Uterus (tissue), 4 donors: ENCODE data around the gene ATP6V1C2. TPM values are rescaled to one million over a fixed set of nuclear protein-coding genes. Genes with fewer than 3 reads are reported as not detected.

Source experiments
- DNase-seq, 2 donors: peaks; one replicate each; pipeline ENCODE4 v3.0.0-alpha.2; 2019 to 2020
- H3K27ac ChIP-seq, 2 donors: fragments of 200-600 bp; sonication (generic); 1 replicate in 1 of 2; 2 replicates in 1 of 2; pipeline ENCODE4 v1.5.1; 2016 to 2018
- H3K27me3 ChIP-seq, 2 donors: fragments of 200-600 bp; sonication (generic); one replicate each; pipeline ENCODE4 v1.5.1; 2018 to 2019; ENCODE audit warnings: control low read depth in 1 of 2
- H3K36me3 ChIP-seq, 2 donors: fragments of 200-600 bp; sonication (generic); one replicate each; pipeline ENCODE4 v1.5.1; 2019; ENCODE audit warnings: control low read depth in 1 of 2
- H3K4me1 ChIP-seq, 2 donors: fragments of 200-600 bp; sonication (generic); one replicate each; pipeline ENCODE4 v1.5.1; 2018 to 2019; ENCODE audit warnings: control low read depth in 1 of 2
- H3K4me3 ChIP-seq, 2 donors: fragments of 200-600 bp; sonication (generic); 1 replicate in 1 of 2; 2 replicates in 1 of 2; pipeline ENCODE4 v1.5.1; 2018 to 2019; ENCODE audit warnings: mild to moderate bottlenecking in 1 of 2
- H3K9me3 ChIP-seq, 2 donors: fragments of 200-600 bp; sonication (generic); one replicate each; pipeline ENCODE4 v1.5.1; 2019; ENCODE audit warnings: control low read depth in 1 of 2
- CTCF ChIP-seq, 4 experiments: fragments of 200-600 bp in 2 of 4; fragments of 450-650 bp in 2 of 4; sonication (generic) in 2 of 4; IDR thresholded peaks; one replicate each; pipeline ENCODE4 v1.5.1; 2016 to 2019; ENCODE audit warnings: antibody characterized with exemption in 4 of 4, mild to moderate bottlenecking in 2 of 4, moderate library complexity in 1 of 4
- POLR2A ChIP-seq, 2 donors: fragments of 450-650 bp; IDR thresholded peaks; one replicate each; pipeline ENCODE4 v1.6.1; 2016; ENCODE audit warnings: antibody characterized with exemption in 2 of 2, mild to moderate bottlenecking in 1 of 2, moderate library complexity in 1 of 2
- intact Hi-C: fragments of 100-400 bp; cut with DNase I; formaldehyde crosslinking; loops from one replicate; pipeline ENCODE4 v1.15.1; 2023; ENCODE audit warnings: low total_unique reads
- total RNA-seq, 4 donors: library from RNA; depleted of rRNA in 3 of 4; stranded (reverse); fragments of >200 nt in 3 of 4; gene quantifications; one replicate each; pipeline versions ENCODE4 v1.1.0 to v1.2.4, GENCODE V29; 2014 to 2023
- donor health status: DM: yes; HTN: yes; CAD: no.

Gene ATP6V1C2
- total RNA-seq, 4 donors from 2014 or later: 0.26 to 3.6 (median 0.61) TPM; not detected in 1

DNA sequence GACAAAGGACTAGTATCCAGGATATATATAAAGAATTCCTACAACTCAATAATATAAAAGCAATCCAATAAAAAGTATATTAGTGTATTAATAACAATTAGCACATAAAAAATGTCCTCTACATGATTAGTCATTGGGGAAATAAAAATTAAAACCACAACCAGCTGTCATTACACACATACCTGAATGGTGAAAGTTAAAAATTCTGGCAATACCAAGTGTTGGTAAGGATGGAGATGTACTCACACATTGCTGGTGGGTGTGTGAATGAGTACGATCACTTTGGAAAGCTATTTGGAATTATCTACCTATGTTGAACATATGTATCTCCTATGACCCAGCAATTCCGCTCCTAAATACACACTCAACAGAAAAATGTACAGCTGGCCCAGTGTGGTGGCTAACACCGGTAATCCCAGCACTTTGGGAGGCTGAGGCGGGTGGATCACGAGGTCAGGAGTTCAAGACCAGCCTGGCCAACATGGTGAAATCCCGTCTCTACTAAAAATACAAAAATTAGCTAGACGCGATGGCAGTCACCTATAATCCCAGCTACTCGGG lies 17.3 kb upstream of the ATP6V1C2 start:
- H3K9me3 ChIP-seq: no peaks in the 10 kb centered on the region
- H3K4me1 ChIP-seq: no peaks in the 10 kb centered on the region
- no peak overlapping the region for H3K4me3 ChIP-seq
- intact Hi-C loops: no loop called here
- H3K27ac ChIP-seq: no peak overlapping the region
- TF ChIP-seq CTCF (IDR thresholded peaks at IDR 0.05) (no peak), POLR2A (IDR thresholded peaks at IDR 0.05) (no peak)
- H3K27me3 ChIP-seq: no peaks in the 10 kb centered on the region
- no peak for DNase-seq
- H3K36me3 ChIP-seq: no peaks in the 10 kb centered on the region

DNA sequence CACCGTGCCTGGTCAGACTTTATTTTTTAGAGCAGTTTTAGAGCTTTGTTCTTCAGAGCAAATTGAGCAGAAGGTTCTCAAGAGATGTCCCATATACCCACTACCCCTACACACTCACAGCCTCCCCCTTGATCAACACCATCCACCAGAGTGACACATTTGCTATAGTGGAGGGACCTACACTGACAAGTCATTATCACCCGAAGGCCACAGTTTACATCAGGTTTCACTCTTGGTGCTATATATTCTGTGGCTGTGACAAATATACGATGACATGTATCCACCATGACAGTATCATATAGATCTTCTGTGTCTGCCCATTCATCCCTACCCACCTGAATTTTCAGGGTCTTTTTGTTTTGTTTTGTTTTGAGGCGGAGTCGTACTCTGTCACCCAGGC lies 15.4 kb upstream of the ATP6V1C2 start:
- Histone ChIP-seq H3K36me3 (no peaks in the 10 kb centered on the region), H3K27ac (no peak overlapping the region)
- TF ChIP-seq CTCF (IDR thresholded peaks at IDR 0.05): no peak

DNA sequence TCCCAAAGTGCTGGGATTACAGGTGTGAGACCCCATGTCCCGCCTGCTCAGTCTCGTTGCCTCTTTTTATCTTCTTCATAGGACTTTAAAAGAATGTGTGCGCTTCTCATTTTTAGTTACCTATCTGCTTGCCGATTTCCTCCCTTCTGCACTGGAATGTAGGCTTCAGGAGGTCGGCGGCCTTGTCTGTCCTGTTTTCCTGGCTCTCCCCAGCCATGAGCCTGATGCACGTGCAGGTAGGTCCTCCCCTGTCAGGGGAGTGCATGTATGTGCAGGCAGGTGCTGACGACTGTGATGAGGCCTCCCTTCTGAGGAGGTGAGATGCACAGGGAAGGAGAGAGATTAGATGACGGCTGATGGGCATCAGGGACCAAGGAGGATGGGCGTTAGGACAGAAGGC lies 13.6 kb upstream of the ATP6V1C2 start:
- intact Hi-C loops: no loop called here
- no peak for DNase-seq
- Histone ChIP-seq H3K27ac (no peak overlapping the region), H3K9me3 (no peaks in the 10 kb centered on the region), H3K4me3 (no peak overlapping the region), H3K4me1 (no peaks in the 10 kb centered on the region), H3K36me3 (no peaks in the 10 kb centered on the region), H3K27me3 (no peaks in the 10 kb centered on the region)
- TF ChIP-seq CTCF (IDR thresholded peaks at IDR 0.05) (no peak), POLR2A (IDR thresholded peaks at IDR 0.05) (no peak)

More for the DNA sequence above, 15.4 kb upstream of the ATP6V1C2 start:
- Histone ChIP-seq H3K27me3 (no peaks in the 10 kb centered on the region), H3K4me1 (no peaks in the 10 kb centered on the region), H3K9me3 (no peaks in the 10 kb centered on the region), H3K4me3 (no peak overlapping the region)
- intact Hi-C loops: no loop called here
- no peak for DNase-seq

DNA sequence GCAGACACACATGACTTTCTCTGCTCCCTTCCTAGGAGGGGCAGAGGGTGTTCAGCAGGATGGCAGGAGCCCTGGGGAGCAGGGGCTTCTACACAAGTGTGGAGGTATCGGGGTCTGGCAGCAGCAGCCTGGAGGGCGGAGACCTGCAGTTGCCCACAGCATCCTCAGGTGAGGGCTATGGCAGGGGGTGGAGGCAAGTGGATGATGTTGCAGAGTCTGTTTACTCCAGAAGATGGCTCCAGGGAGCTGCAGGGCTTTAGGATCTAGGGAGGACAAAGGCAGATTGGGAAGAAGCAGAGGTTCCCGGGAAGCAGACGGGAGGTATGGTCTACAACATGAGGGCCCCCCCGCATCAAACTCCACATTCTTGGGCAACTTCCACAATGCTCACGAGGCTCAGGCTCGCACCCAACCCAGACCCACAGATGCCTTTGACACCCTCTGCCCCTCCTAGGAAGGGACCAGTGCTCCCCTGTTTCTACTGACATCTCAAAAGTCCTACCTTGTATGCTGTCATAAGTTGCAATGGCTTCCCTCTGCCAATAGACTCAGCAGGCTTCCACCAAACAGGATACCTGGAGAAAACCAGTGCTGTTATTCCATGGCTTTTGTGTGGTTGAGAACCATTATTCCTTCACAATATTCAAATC lies 12.0 kb upstream of the ATP6V1C2 start:
- Histone ChIP-seq H3K9me3 (no peaks in the 10 kb centered on the region), H3K4me1 (no peaks in the 10 kb centered on the region), H3K27ac (no peak overlapping the region), H3K4me3 (no peak overlapping the region), H3K27me3 (no peaks in the 10 kb centered on the region), H3K36me3 (no peaks in the 10 kb centered on the region)
- TF ChIP-seq POLR2A (IDR thresholded peaks at IDR 0.05) (no peak), CTCF (IDR thresholded peaks at IDR 0.05) (no peak)
- no peak for DNase-seq
- intact Hi-C loops: no loop called here

GRCh38 chr2:10712185-10712809 lies 9.1 kb upstream of the ATP6V1C2 start:
- no peaks in the 10 kb centered on the region for H3K27me3 ChIP-seq
- H3K36me3 ChIP-seq: no peaks in the 10 kb centered on the region
- H3K4me3 ChIP-seq: no peak overlapping the region
- DNase-seq: no peak
- TF ChIP-seq POLR2A (IDR thresholded peaks at IDR 0.05): no peak
- TF ChIP-seq CTCF (IDR thresholded peaks at IDR 0.05): no peak
- no peaks in the 10 kb centered on the region for H3K4me1 ChIP-seq
- H3K9me3 ChIP-seq: no peaks in the 10 kb centered on the region
- no peak overlapping the region for H3K27ac ChIP-seq
- intact Hi-C loops: no loop called here
